GM19023 (cell line): ENCODE measurements around the gene PPP2R5E.
"Not testable (repeated sequence)": the region's sequence is repeated elsewhere in the genome, so short reads cannot be mapped to it uniquely, and the experiment has no call there.

ENCODE experiments used
- ATAC-seq: cut with Tn5 transposase; IDR thresholded peaks from one replicate; pipeline ENCODE4 v1.9.1; 2021; ENCODE audit warnings: mild to moderate bottlenecking, moderate library complexity; ENCODE audit not compliant: unreplicated experiment

The PPP2R5E gene

GRCh38 chr14:63543000-63543825 lies at the start of gene PPP2R5E:
PPP2R5E (minus strand) TSS chr14:63543377; CDS start chr14:63539685, 3,692 bp downstream.
- peak; percentile 97 for ATAC-seq

GRCh38 chr14:63583046-63583445 lies 39.9 kb upstream of the PPP2R5E start:
- ATAC-seq, result not testable (repeated sequence)

- no peak for ATAC-seq
These were observed 38.3 kb upstream of the PPP2R5E start for GRCh38 chr14:63581491-63581890.

GRCh38 chr14:63578300-63578699 lies 35.1 kb upstream of the PPP2R5E start:
- no peak for ATAC-seq

- no peak for ATAC-seq
These were observed 30.4 kb upstream of the PPP2R5E start for GRCh38 chr14:63573581-63573980.

GRCh38 chr14:63565448-63565847 lies 22.3 kb upstream of the PPP2R5E start:
- ATAC-seq, result no peak

- no peak for ATAC-seq
These were observed 21.1 kb upstream of the PPP2R5E start for GRCh38 chr14:63564318-63564717.

- no peak for ATAC-seq
These were observed 20.3 kb upstream of the PPP2R5E start for GRCh38 chr14:63563370-63564026.

- ATAC-seq, result no peak
These were observed 19.2 kb upstream of the PPP2R5E start for GRCh38 chr14:63562405-63562804.

GRCh38 chr14:63555572-63555971 lies 12.4 kb upstream of the PPP2R5E start:
- no peak for ATAC-seq

GRCh38 chr14:63551332-63551731 lies 8.2 kb upstream of the PPP2R5E start:
- ATAC-seq, result no peak

- ATAC-seq, result no peak
These were observed 4.7 kb upstream of the PPP2R5E start for GRCh38 chr14:63547798-63548335.

GRCh38 chr14:63545431-63545830 lies 2.3 kb upstream of the PPP2R5E start:
- ATAC-seq, result no peak

GRCh38 chr14:63544591-63545299 lies 1.6 kb upstream of the PPP2R5E start:
- ATAC-seq, result no peak

- peak; percentile 27 for ATAC-seq
These were observed 739 bp upstream of the PPP2R5E start for GRCh38 chr14:63543826-63544406.

GRCh38 chr14:63542231-63542999 lies 762 bp downstream of the PPP2R5E start:
- peak; percentile 5 for ATAC-seq

GRCh38 chr14:63535918-63536317 lies 7.3 kb downstream of the PPP2R5E start:
- ATAC-seq, result no peak

- ATAC-seq, result no peak
These were observed 9.7 kb downstream of the PPP2R5E start for GRCh38 chr14:63533474-63533873.

- peak; percentile 97 for ATAC-seq
These were observed 18.5 kb downstream of the PPP2R5E start for GRCh38 chr14:63524537-63525155.
